HG03064 (cell line): Measurements from ENCODE around the gene LYZL2.
"Not testable (repeated sequence)": the region's sequence is repeated elsewhere in the genome, so short reads cannot be mapped to it uniquely, and the experiment has no call there.

ENCODE experiments used
- ATAC-seq: cut with Tn5 transposase; IDR thresholded peaks from one replicate; pipeline ENCODE4 v1.9.1; 2021; ENCODE audit warnings: low read depth; ENCODE audit not compliant: unreplicated experiment

Gene LYZL2

DNA sequence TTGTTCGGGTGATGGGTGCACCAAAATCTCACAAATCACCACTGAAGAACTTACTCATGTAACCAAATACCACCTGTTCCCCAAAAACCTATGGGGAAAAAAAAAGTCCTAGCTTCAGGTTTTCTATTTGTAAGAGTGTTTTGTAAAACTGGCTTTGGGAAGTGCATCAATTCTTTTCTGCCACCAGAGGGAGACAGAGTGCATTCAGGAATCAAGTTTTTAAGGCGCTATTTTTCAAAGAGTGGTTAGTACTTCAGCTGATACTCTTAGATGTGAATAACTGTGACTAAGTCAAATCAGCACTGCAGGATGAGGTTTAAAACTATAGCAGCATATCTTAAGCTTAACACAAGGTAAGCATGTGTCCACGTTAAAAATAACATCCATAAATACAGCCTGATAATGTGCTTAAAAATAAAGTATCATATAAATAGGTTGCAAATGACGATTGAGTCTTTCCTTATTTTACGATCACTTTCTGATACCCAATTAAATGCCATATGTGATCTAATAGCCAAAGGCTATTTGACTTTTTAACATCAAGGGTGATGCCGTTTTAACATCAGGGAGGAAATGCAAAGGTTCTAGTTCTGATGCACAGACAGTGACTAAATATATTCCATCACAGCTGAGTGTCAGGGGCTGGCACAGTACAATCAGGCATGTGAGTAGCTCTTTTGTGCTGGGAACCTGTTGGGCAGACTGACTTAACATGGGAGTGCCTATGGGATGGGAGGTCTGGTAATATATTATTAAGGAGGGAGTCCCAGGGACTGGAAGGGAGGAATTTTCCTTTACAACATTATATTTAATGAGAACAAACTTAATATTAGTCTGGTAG, 10.6 kb upstream of the LYZL2 start:
- ATAC-seq: no peak

- no peak for ATAC-seq
Observed at GRCh38 chr10:30637881-30638467, 8.4 kb upstream of the LYZL2 start.

DNA sequence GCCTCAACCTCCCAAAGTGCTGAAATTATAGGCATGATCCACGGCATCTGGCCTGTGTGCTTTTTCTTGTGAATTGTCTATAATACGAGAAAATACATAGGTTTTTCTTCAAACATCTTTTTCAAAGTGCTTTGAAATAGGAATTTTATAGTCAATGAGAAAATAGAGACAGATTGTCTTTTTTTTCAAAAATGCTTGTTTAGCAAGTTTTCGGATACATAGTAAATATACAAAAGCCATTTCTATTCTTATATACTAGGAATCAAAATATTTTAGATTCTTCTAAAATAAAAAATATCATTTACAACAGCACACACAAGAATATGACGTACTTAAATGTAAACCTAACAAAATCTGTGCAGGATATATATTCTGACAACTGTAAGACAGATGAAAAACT, 1.6 kb upstream of the LYZL2 start:
- ATAC-seq: no peak

DNA sequence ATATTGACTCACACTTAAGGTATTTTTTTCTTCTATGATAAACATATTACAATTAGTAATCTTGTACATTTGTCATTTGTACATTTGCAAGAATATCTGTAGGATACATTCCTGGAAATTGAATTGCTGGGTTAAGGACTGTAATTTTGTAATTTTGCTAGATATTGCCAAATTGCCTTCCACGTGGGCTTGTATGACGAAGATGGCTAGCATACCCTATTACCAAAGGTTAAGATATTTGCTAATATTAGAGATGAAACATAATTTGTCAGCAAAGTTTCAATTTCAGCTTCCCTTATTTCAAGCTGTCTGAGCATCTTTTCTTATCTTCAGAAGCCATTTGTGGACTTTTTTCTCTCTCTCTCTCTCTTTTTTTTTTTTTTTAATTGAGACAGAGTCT, 1.0 kb upstream of the LYZL2 start:
- ATAC-seq: no peak

GRCh38 chr10:30628576-30628975, 977 bp downstream of the LYZL2 start:
- ATAC-seq: not testable (repeated sequence)

DNA sequence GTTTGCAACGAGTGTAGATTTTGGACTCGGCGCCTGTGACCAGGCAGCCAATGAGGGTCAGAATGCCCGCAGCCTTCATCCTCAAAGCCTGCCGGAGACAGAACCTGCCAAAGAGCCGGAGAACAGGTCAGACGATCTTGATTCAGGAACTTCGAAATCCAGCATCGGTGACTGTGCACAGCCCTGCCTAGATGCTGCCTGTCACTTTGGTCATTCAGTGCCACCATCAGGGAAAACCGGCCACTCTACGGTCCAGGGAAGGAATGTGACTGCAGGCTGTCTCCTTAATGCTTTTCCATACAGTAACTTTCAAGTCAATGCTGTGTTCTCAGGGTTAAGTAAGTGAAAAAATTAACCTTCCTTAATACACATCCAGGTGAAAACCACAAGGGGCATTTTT, 2.7 kb downstream of the LYZL2 start:
- ATAC-seq: not testable (repeated sequence)

GRCh38 chr10:30626196-30626595, 3.4 kb downstream of the LYZL2 start:
- ATAC-seq: not testable (repeated sequence)

- no peak for ATAC-seq
Observed at GRCh38 chr10:30625080-30625479, 4.5 kb downstream of the LYZL2 start.

DNA sequence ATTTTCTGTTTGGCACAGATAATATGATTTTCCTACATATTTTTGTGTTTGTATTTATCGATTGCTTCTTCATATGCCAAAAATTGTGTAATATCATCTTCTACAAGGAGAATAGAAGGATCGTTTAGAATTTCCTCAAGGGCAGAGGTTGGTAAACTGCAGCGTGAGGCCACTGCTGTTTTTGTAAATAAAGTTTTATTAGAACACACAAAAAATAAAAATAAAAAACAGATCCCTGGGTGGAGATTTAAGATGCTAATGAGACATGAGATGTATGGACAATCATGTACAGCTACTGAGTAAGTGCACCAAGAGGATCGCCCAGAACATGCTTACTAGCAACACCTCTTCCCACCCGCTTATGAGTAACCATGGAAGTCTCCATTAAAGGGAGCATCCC, 9.6 kb downstream of the LYZL2 start:
- ATAC-seq: no peak

GRCh38 chr10:30617070-30617469, 12.5 kb downstream of the LYZL2 start:
- ATAC-seq: no peak

DNA sequence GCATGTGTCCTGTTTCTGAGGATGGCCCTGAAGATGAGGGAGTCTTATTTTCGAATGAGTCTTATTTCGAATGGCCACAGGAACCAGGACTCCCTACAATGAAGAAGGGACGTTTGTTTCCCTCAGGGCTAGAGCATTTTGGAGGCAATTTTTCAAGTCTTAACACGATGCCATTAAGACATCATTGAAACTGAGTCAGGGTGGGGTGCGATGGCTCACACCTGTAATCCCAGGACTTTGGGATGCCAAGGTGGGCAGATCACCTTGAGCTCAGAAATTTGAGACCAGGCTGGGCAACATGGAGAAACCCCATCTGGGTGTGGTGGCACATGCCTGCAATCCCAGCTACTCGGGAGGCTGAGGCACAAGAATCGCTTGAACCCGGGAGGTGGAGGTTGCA, 18.5 kb downstream of the LYZL2 start:
- not testable (repeated sequence) for ATAC-seq

DNA sequence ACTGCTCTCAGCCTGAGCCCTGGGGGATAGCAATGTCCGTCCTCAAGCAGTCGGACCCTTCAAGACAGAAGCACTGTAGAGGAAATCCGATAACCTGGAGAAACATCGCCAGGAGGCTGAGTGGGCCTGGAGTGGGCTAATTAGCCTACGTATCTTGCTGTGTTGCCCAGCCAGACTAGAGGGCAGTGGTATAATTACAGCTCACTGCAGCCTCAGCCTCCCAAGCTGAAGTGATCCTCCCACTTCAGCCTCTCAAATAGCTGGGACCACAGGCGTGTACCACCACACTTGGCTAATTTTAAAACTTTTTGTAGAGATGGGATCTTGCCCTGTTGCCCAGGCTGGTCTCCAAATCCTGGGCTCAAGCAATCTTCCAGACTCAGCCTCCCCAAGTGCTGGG, 21.7 kb downstream of the LYZL2 start:
- ATAC-seq: no peak

DNA sequence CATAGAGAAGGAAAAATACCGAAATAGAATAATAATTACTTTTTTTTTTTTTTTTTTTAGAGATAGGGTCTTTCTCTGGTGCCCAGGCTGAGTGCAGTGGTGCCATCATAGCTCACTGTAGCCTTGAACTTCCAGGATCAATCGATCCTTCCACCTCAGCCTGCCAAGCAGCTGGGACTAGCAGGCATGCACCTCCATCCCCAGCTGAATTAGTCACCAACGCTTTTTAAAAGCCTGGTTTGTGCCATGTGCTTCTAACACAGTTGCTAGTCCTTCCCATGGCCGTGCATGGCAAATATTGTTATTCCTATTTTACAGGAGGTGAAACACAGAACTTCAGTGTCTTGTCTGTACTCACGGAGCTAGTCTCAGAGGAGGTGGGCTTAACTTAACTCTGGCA, 23.2 kb downstream of the LYZL2 start:
- no peak for ATAC-seq

GRCh38 chr10:30605341-30606121, 24.0 kb downstream of the LYZL2 start:
- ATAC-seq: not testable (repeated sequence)

DNA sequence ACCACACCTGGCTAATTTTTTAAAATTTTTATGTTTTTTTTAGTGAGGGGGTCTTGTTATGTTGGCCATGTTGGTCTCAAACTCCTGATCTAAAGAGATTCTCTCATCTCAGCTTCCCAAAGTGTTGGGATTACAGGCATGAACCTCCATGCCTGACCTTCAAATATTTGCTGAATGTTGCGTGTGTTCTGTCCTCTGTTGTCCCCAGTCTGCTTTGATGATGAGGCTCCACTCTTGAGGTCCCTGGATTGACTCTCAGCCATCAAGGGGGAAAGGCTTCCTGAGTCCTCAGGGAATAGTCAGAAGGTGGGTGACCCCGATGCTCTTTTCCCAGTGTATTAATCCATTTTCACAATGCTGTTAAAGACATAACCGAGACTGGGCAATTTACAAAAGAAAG, 26.0 kb downstream of the LYZL2 start:
- ATAC-seq: no peak

GRCh38 chr10:30602747-30603146, 26.8 kb downstream of the LYZL2 start:
- no peak for ATAC-seq

GRCh38 chr10:30600005-30600404, 29.5 kb downstream of the LYZL2 start:
- no peak for ATAC-seq

- ATAC-seq: no peak
Observed at GRCh38 chr10:30598105-30598776, 31.3 kb downstream of the LYZL2 start.

GRCh38 chr10:30597433-30597824, 32.1 kb downstream of the LYZL2 start:
- not testable (repeated sequence) for ATAC-seq

DNA sequence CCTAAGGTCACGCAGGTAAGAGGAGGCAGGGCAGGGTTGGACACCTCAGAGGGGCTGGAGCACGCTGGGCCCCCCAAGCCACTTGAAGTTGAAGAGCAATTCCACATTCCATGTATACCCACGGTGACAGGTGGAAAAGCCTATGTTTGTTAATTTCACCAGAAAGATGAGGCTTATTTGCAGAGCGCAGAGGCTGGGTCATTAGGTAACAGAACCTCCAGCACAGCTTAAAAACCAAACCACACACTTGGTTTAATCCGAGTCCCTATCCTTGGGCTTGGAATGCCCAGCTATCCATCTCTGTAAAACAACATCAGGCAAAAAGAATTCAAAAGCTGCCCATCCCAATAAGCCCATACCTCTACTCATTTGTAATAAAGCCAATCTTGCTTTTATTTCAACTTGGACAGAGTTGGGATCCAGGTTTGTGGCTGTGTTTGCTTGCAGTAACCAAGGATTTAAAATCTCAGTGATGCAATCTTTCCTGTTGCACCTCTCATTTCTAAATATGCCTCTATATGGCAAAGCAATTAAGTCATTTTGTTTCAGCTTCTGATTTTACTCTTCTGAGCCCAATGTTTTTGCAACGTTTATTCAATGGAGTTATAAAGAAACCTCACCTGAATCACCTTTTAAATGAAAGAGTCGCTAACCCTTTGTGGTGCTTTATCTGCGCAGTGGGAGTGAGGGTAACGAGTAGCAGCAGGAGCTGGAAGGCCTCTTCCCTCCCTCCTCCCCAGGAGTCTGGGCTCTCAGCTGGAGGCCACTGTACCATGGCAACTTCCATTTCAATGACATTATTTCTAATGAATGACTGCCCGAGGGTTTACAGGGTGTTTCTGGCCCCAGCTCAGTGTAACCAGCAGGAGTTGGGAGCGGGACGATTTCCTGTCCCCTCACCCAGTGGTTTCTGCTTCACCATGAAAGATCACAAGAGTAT, 32.8 kb downstream of the LYZL2 start:
- ATAC-seq: not testable (repeated sequence)
